HG03045 (cell line): Measurements from ENCODE around the gene TIAM1.

ENCODE experiments used
- ATAC-seq: cut with Tn5 transposase; IDR thresholded peaks from one replicate; pipeline ENCODE4 v1.9.1; 2021; ENCODE audit warnings: mild to moderate bottlenecking, moderate library complexity; ENCODE audit not compliant: unreplicated experiment

TIAM1 gene

DNA sequence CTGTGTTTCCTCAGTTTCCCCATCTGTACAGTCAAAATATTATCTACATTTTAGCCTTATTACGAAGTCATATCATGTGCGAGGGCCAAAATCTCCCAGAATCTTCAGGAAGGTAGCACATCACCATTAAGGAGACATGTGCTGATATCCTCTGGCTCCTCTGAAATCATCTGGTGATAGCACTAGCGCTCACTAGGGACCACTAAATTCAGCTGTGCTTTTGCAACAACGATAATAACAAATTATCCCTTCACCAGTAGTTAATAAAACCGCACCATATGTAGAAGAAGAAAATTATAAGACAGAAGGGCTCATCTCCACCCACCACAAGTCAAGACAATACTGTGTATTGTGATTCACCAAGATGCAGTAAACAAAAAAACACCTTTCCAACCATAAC lies 53.3 kb downstream of the TIAM1 start:
- ATAC-seq, result no peak

DNA sequence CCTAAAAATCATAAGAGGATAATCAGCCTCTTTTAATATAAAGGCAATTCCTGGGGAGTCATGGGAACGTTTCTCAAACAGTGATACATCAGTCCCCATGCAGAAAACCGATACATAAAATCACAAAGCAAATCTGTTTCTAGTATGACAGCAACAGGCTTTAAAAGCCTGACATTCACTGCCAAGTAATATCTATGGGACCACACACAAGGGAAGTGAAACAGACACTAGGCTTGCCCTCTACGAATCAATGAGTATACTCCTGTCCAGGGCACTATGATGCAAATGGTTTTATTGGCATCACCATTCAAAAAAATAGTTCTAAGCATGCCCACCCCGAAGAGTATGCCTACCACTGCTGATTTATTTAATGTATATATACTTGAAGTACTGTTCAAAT lies 54.4 kb downstream of the TIAM1 start:
- no peak for ATAC-seq

DNA sequence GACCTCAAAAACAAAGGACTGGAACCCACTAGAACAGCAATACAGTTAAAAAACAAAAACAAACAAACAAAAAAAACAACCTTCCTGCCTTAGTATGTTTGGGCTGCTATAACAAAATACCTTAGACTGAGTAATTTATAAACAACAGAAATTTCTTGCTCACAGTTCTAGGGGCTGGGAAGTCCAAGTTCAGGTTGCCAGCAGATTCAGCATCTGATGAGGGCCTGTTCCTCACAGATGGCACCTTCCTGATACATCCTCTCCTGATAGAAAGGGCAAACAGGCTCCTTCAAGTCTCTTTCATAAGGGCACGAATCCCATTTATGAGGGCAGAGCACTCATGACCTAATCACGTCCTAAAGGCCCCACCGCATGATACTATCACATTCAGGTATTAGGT lies 55.9 kb downstream of the TIAM1 start:
- no peak for ATAC-seq

DNA sequence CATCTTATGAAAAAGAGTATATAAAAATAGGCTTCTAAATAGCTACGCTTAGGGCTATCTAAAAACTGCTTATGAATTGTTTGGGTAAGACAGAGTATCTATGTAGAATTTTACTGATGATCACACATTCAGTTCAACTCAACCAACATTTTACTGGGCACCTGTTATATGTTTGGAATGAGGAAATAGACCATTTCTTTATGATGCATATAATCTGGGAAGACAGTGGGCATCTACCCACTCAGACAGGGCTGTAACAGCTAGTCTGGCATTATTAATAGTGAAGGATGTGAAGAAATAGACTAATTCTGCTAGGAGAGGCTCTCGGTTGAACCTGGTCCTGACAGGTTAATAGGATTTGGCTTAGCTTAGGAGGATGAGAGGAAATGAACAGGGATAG lies 56.9 kb downstream of the TIAM1 start:
- no peak for ATAC-seq

DNA sequence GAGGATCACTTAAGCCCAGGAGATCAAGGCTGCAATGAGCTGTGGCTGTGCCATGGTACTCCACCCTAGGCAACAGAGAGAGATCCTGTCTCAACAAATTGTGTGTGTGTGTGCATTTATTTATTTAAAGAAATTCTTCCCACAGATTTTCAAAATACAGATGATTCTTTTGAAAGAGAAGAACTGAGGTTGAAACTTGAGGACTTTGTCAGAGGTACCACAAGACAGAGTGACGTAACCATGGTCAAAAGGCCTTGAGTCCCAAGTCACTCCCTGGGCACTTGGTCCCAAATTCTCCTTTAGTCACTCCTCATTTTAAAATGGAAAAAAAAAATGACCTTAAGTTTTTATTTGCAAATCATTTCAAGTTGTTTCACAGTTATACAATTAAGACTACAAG lies 57.4 kb downstream of the TIAM1 start:
- no peak for ATAC-seq

DNA sequence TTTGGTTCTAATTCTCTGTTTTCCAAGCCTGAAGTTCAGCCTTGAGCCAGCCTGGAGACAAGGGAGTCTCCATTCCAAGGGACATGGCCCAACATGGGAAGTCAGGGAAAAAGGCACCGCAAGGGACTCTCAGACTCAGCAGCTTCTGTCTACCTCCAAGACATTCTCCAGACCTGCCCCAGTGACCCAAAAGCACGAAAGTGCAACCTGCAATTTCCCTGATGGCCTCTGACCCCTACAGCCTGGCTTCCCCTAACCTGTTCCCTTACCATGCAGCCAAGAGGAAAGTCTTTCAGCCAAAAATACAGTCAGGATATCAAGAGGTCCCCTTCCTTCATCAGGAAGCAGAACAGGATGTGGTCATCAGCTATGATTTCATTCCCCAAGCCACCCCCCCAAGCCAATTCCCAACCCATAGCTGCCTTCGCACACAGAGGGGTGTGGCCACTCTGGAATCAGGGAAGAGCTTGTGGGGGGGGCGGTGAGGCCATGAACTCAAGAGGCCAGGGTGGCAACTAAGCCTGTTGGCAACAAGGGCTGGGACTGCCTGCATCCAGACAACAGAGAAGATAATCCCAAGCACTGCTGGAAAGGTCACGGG lies 59.2 kb downstream of the TIAM1 start:
- ATAC-seq, result no peak

DNA sequence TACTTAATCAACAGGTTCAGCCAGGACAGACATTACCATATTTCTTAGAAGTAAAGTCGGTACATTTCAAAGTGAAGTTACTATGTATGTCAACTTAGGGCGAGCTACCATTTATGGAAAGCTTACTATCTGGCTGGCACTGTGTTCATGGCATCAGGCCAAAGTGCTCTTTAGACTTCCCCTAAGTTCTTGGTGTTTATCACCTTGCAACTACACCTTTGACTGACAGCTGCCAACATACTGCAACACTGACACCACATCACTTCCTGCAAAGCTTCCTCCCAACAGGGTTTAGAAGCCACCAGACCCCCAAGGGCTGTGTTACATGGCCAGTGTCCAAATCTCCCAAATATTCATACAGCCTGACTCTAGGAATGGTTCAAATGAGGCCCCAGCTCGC lies 61.0 kb downstream of the TIAM1 start:
- no peak for ATAC-seq

DNA sequence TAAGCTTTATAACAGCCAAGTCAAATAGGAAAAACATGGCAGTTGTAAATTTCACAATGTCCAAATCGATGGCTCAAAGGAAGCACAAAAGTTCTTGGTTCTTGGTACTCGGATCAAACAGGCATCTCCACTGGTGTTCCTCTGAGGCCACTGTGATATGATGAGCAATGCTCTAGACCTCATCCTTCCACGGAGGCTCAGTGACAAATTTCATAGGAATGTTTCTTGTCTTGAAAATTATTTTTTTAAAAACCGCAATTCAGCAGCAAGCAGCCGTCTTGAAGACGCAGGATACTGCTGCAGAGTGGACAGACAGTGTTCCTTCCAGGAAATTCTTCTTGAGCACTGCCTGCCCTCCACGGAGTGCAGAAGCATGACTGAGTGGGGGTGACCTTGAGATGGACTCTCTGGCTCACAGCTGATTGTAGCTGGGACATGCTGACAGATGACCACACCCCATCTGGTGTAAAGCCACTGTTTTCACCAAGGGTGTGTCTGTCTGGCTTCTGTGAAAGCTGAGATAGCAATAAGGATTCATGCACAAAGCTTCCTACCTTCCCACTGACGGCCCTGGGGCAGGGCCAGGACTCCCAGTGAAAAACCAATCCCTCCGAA lies 61.9 kb downstream of the TIAM1 start:
- no peak for ATAC-seq

DNA sequence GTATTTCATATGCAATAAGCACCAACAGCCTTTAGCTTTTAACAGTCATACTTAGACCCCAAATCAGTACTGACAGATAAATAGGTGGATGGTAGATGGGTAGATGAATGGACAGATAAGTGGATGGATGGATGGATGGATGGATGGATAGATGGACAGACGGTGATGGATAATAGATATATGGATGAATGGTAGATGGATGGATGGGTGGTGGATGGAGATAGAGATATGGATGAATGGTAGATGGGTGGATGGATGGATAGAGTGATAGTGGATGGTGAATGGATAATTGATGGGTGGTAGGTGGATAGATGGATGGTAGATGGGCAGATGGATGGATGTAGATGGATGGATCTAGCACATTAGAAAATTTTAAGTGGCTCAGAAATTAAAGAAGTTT lies 62.5 kb downstream of the TIAM1 start:
- ATAC-seq, result no peak

DNA sequence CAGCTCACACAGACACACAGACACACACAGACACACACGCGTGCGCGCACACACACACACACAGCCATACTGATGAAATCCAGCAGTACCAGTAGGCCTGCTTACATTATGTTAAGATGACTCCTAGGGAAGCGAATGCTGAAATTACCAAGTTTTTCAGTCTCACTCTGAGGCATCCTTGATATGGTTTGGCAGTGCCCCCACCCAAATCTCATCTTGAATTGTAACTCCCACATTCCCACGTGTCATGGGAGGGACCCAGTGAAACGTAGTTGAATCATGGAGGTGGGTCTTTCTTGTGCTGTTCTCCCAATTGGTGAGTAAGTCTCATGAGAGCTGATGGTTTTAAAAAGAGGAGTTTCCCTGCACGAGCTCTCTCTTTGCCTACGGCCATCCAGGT lies 64.1 kb downstream of the TIAM1 start:
- ATAC-seq, result no peak

DNA sequence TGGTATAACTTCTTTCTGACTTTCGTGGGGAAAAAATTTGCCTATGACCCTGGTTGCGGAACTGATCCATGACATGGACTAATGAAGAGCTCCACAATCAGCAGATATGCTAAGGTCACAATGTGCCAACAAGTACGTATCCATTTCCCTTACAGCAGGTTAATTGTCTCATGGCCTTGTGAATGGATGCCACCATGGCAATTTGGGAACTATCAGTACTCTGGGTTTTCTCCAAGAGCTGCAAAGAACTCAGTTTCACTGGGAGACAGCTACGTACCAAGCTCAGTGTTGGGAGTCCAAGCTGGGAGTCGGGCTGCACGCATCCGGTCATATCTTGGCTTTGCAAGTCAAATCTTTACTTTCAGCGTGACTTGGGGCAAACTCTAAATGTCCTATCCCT lies 64.8 kb downstream of the TIAM1 start:
- ATAC-seq, result no peak

DNA sequence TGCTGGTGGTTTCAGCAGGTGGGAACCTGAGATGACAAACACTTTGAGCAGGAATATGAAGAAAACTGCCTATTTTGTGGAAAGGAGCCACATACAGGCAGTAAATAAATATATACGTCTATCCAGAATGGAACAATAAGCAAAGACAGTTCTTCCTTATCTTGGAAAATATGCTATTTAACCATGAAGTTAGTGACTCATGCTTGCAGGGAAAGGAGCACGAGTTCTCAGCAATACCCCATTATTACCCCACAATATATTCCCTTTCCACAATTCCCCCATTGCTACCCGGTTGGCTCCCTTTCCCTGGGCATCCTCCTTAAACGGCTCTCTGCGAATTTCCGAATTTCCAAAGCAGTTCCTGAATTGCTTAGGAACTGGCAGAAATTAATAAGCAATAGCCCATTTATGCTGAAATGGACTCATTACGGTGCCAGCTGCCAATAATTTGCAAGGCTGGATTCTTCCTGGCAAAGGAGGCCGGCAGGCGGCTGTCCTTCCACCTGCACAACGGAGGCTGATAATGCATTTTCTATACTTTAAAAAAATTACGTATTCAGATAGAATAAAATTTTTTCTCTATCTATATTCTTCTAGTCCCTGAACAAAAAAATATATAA lies 65.4 kb downstream of the TIAM1 start:
- no peak for ATAC-seq

DNA sequence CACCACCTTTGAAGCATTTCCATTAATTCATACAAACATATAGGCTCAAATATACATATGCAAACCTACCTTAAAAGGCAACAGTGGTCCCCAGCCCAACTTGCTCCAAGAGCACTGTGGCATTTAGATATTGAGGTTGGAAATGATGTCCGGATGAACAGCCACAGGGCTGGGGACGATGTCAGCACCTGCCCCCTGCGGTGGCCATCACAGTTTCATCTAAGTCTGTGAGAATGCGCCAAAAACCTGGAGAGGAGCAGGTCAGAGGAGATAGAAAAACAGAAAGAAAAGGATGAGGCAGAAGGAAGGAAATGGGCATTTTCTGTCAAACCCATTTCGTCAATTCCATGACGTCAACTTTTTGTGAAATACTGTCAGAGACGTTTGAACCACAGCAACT lies 67.4 kb downstream of the TIAM1 start:
- ATAC-seq, result no peak

DNA sequence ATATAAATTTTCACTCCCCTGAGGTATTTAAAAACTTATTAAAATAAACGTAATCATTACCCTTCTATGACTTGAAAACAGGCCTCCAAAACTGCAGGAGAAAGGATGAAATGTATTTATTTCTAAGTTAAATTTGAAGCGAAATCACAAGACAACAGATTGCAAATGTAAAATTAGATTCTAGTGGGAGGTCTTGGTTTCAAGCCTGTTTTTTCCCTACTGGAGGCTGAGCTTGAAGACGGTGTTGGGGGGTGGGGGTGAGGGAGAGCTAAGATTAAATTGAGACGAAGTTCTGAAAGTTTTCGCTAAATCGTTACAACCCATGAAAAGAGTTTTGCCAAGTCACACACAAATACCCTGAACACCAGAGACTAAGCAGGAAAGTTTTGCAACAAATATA lies 68.2 kb downstream of the TIAM1 start:
- ATAC-seq, result no peak

DNA sequence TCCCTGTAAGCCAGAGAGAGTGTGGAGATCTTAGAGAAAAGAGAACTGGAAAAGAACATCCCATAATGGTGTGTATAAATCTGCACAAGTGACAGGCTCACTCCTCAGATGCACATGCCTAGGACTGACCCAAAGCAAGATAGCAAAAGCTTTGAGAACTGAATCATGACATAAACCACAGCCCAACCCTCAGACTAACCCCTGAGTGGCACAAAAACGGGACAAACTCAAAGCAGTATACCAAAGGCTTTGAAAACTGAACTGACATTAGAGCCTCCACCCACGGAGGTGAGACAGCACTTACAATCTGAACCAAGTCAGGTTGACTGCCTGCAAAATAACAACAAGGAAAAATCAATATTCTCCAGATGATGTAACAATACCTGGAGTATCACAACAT lies 70.8 kb downstream of the TIAM1 start:
- ATAC-seq, result no peak

DNA sequence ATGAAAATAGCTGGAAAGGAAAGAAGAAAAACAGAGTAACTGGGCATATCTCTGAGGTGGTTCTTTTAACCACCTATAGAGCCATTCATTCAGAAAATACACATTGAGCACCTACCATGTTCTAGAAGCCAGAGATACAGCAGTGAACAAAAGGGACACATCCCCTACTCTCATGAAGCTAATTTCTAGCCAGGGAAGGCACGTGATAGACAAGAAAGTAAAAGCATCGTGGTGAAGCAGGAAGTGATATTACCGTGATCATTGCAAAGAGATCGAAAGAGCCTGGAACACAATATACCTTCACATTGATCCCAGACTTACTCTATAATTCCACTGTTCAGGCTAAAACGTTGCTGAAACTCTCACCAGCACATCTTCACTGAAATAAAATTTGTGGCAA lies 76.0 kb downstream of the TIAM1 start:
- no peak for ATAC-seq

DNA sequence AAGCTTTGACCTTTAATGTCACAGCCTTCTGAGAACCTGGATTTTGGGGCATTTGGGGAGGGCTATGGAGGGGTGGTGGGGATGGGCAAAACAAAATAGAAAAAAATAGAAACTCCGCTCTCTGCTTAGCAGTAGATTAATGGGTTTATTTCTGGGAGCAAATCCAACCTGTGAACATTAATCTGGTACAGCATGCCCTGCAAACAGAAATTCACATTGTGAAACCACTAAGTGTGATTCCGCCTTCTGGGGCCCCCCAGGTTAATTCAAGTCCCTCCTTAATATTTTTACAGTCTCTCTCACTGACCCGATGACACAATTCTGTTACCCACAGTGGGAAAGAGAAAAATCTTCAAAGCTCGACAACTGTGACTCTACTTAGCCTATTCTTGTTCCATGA lies 76.4 kb downstream of the TIAM1 start:
- no peak for ATAC-seq

DNA sequence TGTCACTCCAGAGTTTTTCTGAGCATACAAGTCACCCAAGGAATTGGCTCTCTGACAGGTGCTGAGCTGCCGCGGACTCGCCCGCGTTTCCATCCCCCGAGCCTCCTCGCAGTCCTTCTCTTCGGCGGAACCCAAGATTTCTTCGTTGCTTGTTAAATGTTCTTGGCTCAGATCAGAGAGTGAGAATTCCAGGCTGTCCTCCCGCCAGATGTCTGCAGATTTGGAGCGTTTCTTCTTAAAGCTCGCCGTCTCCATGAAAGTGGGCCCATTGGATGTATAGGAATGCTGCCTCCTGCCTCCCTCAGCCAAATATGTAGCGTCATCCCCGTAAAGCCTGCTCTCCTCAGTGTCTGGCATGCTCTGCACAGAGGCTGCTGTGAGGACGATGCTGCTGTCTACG lies 77.8 kb downstream of the TIAM1 start:
- ATAC-seq, result no peak

DNA sequence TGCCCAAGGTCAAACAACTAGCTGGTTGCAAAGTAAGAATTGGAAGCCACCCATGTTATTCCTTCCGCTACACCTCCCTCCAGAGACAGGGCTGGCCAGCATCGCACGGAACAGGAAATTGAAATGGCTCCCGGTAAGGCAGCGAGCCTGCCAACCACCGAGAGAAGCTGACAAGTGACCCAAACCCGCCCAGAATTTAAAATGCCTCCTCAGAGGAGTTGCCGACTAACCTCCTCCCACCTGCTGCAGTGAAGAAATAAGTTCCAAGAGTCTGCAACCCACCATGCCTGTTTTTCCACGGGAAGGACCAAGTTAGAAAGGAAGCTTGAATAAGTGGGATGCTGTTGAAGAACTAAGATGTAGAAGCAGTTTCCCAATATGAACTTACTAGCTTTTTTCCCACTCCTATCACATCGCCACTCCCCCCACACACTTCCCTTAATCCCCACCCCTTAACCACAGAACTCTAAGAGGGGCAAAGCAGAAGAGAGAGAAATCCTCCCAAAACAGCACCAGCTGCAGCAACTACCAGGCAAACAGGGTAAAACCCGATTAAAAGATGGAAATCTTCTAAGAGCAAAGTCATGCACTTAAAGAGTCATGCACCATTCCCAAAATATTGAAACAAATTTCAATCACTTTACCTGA lies 78.6 kb downstream of the TIAM1 start:
- no peak for ATAC-seq

DNA sequence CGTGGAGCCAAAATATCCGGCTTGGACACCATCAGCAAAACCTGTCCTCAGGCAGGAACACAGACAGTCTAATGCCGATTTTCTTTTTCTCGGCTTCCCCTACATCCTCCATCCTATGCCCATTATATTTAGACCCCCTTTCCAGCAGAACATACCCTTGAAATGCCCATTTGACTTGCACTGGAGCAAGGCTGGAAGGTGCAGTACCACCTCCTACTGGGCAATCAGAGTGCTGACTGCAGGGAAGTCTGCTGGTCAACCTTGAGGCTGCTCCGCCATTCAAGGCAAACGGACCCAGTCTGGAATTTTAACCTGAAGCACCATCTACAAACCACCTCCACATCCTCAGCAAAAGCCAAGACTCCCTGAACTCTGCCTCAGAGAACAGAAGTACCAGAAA lies 79.5 kb downstream of the TIAM1 start:
- ATAC-seq, result no peak

DNA sequence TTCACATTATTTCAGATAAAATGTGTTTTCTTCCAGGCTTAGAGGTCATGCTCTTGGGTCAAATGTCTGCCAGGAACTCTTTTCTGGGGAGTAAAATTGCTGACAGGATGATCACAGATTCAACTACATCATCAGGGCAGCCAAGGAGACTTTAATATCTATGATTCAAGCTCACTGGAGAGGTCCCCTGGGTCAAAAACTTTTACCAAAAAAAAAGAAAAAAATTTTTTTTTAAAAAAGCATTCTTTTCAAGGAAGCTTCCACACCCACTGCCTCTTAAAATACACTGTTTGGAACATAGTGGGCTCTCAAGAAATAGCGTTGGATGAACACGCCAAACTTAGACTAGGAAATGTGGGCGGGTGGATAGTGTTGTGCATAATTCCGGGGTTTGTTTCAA lies 81.3 kb downstream of the TIAM1 start:
- no peak for ATAC-seq

DNA sequence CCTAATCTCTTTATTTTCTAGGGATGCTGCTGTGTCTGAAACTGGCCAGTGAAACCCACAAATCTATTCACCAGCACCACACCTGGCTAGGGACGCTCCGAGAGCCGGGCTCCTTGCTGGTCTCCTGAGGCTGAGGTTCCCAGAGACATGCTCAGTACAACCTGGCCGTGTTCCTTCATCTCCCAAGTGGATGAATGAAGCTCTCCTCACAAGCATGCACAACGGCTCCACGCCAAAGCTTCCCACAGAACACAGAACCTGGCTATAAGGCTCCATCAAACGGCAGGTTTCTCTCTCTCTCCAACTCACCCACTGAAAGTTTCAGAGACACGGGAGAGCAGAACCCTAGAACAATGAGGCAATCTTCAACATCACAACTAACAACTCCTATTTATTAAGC lies 82.3 kb downstream of the TIAM1 start:
- ATAC-seq, result no peak
